Tibial artery (tissue), 4 donors: ENCODE results near the gene MAP3K4.

Source experiments
- DNase-seq, 2 donors: peaks; one replicate each; pipeline ENCODE4 v3.0.0-alpha.2; 2019
- H3K27ac ChIP-seq, 2 donors: fragments of 200-600 bp; sonication (generic) in 1 of 2; 1 replicate in 1 of 2; 2 replicates in 1 of 2; pipeline ENCODE4 v1.5.1; 2018 to 2019; ENCODE audit warnings: mild to moderate bottlenecking in 1 of 2
- H3K27me3 ChIP-seq, 2 donors: fragments of 200-600 bp; sonication (generic) in 1 of 2; one replicate each; pipeline versions ENCODE4 v1.5.1 to v1.6.0; 2016 to 2019
- H3K36me3 ChIP-seq, 3 donors: fragments of 200-600 bp; sonication (generic) in 2 of 3; one replicate each; pipeline ENCODE4 v1.5.1; 2016 to 2019; ENCODE audit warnings: mild to moderate bottlenecking in 2 of 3
- H3K4me1 ChIP-seq, 4 donors: fragments of 200-600 bp; sonication (generic) in 2 of 4; 1 replicate in 3 of 4; 2 replicates in 1 of 4; pipeline ENCODE4 v1.5.1; 2016 to 2019
- H3K4me3 ChIP-seq, 2 donors: fragments of 200-600 bp; sonication (generic) in 1 of 2; 1 replicate in 1 of 2; 2 replicates in 1 of 2; pipeline ENCODE4 v1.5.1; 2018 to 2019; ENCODE audit warnings: mild to moderate bottlenecking in 2 of 2
- H3K9me3 ChIP-seq, 3 donors: fragments of 200-600 bp; sonication (generic) in 1 of 3; one replicate each; pipeline ENCODE4 v1.5.1; 2016 to 2019
- CTCF ChIP-seq, 2 experiments: fragments of 200-600 bp in 1 of 2; fragments of 450-650 bp in 1 of 2; IDR thresholded peaks; one replicate each; pipeline ENCODE4 v1.5.1; 2017 to 2019; ENCODE audit warnings: antibody characterized with exemption in 2 of 2, mild to moderate bottlenecking in 1 of 2, moderate library complexity in 1 of 2
- intact Hi-C: fragments of 100-400 bp; cut with DNase I; formaldehyde crosslinking; loops from one replicate; pipeline ENCODE4 v1.15.0; 2023; ENCODE audit warnings: low total_unique reads

Gene MAP3K4

GRCh38 chr6:161091151-161091550, 99.6 kb downstream of the MAP3K4 start:
- peaks cover 79 to 91% (median 80%) of the 10 kb centered on the region in 3 donors for H3K36me3 ChIP-seq
- TF ChIP-seq CTCF (IDR thresholded peaks at IDR 0.05): no peak
- no peak overlapping the region for H3K27ac ChIP-seq
- no peak overlapping the region for H3K4me3 ChIP-seq
- no peaks in the 10 kb centered on the region for H3K4me1 ChIP-seq
- H3K9me3 ChIP-seq: no peaks in the 10 kb centered on the region
- H3K27me3 ChIP-seq: no peaks in the 10 kb centered on the region
- DNase-seq: no peak
- intact Hi-C loops: no loop called here

- Histone ChIP-seq H3K27me3 (no peaks in the 10 kb centered on the region), H3K36me3 (peaks cover 74 to 86% (median 78%) of the 10 kb centered on the region in 3 donors)
- intact Hi-C loops: no loop called here
Measured at GRCh38 chr6:161091972-161092701, 100.6 kb downstream of the MAP3K4 start.

GRCh38 chr6:161094955-161095354, 103.4 kb downstream of the MAP3K4 start:
- Histone ChIP-seq H3K27ac (no peak overlapping the region), H3K4me3 (no peak overlapping the region), H3K27me3 (no peaks in the 10 kb centered on the region), H3K36me3 (peaks cover 74 to 86% (median 77%) of the 10 kb centered on the region in 3 donors), H3K4me1 (no peaks in the 10 kb centered on the region), H3K9me3 (no peaks in the 10 kb centered on the region)
- DNase-seq: no peak
- no peak for TF ChIP-seq CTCF (IDR thresholded peaks at IDR 0.05)
- intact Hi-C loops: no loop called here

More at GRCh38 chr6:161091972-161092701, 100.6 kb downstream of the MAP3K4 start:
- TF ChIP-seq CTCF (IDR thresholded peaks at IDR 0.05): no peak
- Histone ChIP-seq H3K9me3 (no peaks in the 10 kb centered on the region), H3K27ac (no peak overlapping the region), H3K4me1 (no peaks in the 10 kb centered on the region), H3K4me3 (no peak overlapping the region)
- DNase-seq: no peak

GRCh38 chr6:161095916-161096315, 104.3 kb downstream of the MAP3K4 start:
- Histone ChIP-seq H3K27ac (no peak overlapping the region), H3K9me3 (no peaks in the 10 kb centered on the region), H3K4me1 (no peaks in the 10 kb centered on the region), H3K27me3 (no peaks in the 10 kb centered on the region), H3K36me3 (peaks cover 73 to 86% (median 76%) of the 10 kb centered on the region in 3 donors), H3K4me3 (no peak overlapping the region)
- intact Hi-C loops: no loop called here
- no peak for TF ChIP-seq CTCF (IDR thresholded peaks at IDR 0.05)
- DNase-seq: no peak

- intact Hi-C loops: no loop called here
- H3K4me3 ChIP-seq: no peak overlapping the region
- H3K36me3 ChIP-seq: peaks cover 68 to 85% (median 73%) of the 10 kb centered on the region in 3 donors
- no peaks in the 10 kb centered on the region for H3K27me3 ChIP-seq
- no peak overlapping the region for H3K27ac ChIP-seq
- H3K9me3 ChIP-seq: no peaks in the 10 kb centered on the region
- TF ChIP-seq CTCF (IDR thresholded peaks at IDR 0.05): no peak
- no peaks in the 10 kb centered on the region for H3K4me1 ChIP-seq
- no peak for DNase-seq
Measured at GRCh38 chr6:161100072-161100471, 108.5 kb downstream of the MAP3K4 start.
